ENCODE results near the gene KCNJ4.
"Not testable (repeated sequence)": the region's sequence is repeated elsewhere in the genome, so short reads cannot be mapped to it uniquely, and the experiment has no call there.

The KCNJ4 gene

GRCh38 chr22:38415561-38416321, 39.3 kb downstream of the KCNJ4 start:
- in situ Hi-C loops (cut with MboI; ENCODE audit: low sequenced_read_pairs), result no loop called here

DNA sequence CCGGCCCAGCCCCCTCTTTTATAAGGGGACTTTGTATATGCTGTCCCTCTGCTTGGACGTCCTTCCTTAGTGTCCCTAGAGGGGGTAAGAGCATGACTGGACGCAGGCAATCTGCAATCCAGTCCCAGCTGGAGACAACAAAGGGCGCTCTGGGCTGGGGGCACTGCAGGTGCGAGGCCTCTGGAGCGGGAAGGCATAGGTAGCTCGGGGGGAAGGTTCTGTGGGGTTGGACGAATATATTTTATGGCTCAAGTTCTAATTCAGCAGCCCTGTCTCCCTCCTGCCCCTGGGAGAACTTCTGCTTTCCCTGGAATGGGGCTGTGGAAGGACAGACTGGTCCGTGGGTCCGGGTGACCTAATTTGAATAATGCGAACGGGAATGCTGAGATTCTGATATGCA, 40.0 kb downstream of the KCNJ4 start:
- in situ Hi-C loops (cut with MboI; ENCODE audit: low sequenced_read_pairs), result no loop called here

- in situ Hi-C loops (cut with MboI; ENCODE audit: low sequenced_read_pairs), result no loop called here
These were observed 41.0 kb downstream of the KCNJ4 start for GRCh38 chr22:38414009-38414395.

DNA sequence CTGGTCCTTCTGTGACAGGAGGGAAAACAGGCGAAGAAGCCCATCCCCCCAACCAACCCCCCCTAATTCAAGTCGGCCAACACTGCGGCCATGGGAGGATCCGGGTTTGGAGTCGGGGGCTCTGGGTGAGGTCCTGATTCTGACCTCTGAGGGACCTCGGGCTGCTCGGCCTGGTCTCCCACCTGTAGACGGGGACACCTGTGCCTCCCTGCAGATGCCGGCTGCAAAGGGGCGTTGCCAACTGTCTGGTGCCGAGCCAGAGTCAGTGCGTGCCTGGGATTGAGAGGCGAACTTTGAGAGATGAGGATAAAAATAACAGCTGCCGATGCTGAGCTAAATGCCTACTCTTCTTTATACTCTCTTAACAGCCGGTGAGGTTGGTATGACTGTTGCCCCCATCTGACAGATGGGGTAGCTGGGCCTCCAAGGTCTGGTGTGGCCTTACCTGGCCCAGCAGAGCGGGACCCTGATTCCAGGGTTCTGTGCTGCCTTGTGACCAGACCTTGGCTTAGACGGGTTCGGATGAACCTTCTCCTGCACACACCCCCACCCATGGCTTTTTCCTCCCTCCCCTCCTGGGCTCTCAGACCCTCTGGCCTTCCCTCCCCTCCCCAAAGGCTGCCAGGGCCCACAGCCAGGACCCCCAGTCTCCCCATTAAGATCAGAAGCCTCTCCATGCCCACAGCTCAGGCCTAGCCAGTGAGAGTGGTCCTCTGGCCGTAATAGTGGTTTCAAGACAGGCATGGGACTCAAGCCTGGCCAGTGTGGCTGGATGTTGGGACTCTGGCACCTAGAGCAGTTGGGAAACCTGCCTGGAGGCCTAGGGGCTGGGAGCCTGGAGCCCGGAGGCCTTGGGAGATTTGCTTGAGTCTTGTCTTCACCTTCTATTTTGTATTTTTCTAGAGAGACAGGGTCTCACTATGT, 41.7 kb downstream of the KCNJ4 start:
- in situ Hi-C loops (cut with MboI; ENCODE audit: low sequenced_read_pairs), result no loop called here

GRCh38 chr22:38412435-38413084, 42.4 kb downstream of the KCNJ4 start:
- in situ Hi-C loops (cut with MboI; ENCODE audit: low sequenced_read_pairs), result no loop called here

DNA sequence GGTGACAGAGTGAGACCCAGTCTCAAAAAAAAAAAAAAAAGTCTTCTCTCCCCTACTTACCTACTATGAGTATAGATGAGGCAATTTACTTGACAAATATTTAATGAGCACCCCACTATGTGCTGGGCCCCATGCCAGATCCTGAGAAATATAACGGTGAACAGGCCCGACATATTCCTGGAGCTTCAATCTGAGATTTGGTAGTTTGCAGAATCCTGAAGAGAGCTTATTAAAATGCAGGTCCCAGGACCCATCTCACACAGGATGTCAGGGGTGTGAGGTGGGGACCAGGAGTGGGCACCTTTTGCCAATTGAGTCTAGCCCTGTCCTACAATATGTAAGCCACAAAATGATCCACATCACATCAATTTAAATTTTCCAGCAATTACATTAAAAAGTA, 44.0 kb downstream of the KCNJ4 start:
- in situ Hi-C loops (cut with MboI; ENCODE audit: low sequenced_read_pairs), result no loop called here

- in situ Hi-C loops (cut with MboI; ENCODE audit: low sequenced_read_pairs), result not testable (repeated sequence)
These were observed 45.1 kb downstream of the KCNJ4 start for GRCh38 chr22:38409916-38410315.

- in situ Hi-C loops (cut with MboI; ENCODE audit: low sequenced_read_pairs), result no loop called here
These were observed 48.4 kb downstream of the KCNJ4 start for GRCh38 chr22:38406617-38407016.

DNA sequence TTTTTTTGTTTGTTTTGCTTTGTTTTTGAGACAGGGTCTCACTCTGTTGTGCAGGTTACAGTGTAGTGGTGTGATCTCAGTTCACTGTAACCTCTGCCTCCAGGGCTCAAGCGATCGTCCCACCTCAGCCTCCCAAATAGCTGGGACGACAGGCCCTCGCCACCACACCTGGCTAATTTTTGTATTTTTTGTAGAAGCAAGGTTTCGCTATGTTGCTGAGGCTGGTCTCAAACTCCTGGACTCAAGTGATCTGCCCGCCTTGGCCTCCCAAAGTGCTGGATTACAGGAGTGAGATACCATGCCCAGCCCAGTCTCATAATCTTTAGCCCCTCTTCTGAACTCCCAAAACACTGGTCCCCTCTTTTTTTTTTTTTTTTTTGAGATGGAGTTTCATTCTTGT, 50.6 kb downstream of the KCNJ4 start:
- in situ Hi-C loops (cut with MboI; ENCODE audit: low sequenced_read_pairs), result no loop called here

DNA sequence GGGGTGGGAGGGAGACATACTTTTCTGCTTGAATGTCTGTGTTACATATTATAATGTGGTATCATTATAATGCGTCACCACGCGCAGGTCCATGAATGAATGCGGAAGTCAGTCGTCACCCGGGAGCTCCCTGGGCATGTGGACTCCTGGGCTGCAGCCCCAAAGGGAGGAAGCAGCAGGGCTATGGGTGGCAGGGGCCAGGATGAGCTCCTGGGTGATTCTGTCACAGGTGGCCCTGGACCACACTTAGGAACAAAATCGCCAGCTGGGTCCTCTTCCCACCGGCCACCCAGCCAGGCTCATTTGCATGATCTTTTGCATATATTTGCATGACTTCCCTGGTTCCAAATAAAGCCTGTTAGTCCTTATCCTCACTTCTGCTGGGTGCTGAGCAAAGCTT, 51.2 kb downstream of the KCNJ4 start:
- in situ Hi-C loops (cut with MboI; ENCODE audit: low sequenced_read_pairs), result no loop called here

DNA sequence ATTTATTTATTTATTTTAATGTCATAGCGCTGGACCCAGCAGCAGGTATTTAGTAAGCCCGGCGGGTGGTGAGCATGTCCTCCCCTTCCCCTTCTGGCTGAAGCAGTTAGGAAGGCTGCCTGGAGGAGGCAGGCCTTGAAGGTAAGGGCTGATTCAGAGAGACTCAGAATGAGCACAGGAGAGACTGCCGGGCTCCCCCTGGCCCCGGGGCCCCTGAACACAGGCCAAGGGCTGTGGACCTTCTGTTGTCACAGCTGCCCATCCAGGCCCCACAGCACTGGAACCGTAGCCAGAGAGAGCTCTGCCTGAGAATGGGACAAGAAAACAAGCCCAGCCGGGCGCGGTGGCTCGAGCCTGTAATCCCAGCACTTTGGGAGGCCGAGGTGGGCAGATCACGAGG, 52.8 kb downstream of the KCNJ4 start:
- in situ Hi-C loops (cut with MboI; ENCODE audit: low sequenced_read_pairs), result no loop called here

- in situ Hi-C loops (cut with MboI; ENCODE audit: low sequenced_read_pairs), result no loop called here
These were observed 53.5 kb downstream of the KCNJ4 start for GRCh38 chr22:38401336-38402084.

- in situ Hi-C loops (cut with MboI; ENCODE audit: low sequenced_read_pairs), result not testable (repeated sequence)
These were observed 54.7 kb downstream of the KCNJ4 start for GRCh38 chr22:38400256-38400655.

DNA sequence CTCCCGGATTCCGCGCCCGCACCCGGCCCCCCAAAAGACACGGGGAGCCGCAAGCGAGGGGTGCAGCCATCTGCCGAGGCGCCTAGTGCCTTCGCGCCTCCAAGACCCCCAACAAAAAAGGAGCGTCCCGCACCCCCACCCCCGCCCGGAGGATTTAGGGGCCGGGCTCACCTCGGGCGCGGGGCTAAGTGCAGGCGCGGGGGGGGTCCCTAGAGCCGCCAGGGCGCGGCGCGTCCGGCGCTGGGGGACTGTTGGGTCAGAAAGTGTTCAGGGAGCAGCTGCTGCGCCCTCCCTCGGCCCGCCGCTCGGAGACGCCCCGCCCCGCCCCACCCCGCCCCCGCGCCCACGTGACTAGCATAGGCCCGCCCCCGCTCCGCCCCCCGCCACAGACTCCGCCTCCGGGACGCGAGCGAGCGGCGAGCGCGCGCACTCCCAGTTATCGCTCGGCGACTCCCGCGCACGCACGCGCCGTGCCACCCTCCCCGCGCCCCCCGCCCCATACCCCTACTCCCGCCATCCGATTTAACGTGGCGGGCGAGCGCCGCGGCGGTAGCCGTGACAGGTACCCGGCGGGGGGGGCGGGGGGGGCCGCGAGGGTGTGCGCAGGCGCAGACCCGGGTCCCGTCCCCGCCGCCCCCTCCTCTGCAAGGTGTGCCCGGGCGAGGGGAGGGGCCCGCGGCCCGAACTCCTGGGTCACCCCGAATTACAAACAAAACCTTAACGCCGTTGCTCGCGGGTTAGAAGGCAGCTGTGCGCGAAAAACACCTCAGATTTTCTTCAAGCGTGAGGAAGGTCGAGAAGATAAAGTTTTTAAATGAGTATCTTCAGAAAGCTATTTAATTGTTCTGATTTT, 56.2 kb downstream of the KCNJ4 start:
- in situ Hi-C loops (cut with MboI; ENCODE audit: low sequenced_read_pairs), result no loop called here

- in situ Hi-C loops (cut with MboI; ENCODE audit: low sequenced_read_pairs), result not testable (repeated sequence)
These were observed 56.8 kb downstream of the KCNJ4 start for GRCh38 chr22:38398181-38398608.

GRCh38 chr22:38397189-38398085, 57.6 kb downstream of the KCNJ4 start:
- in situ Hi-C loops (cut with MboI; ENCODE audit: low sequenced_read_pairs), result no loop called here

- in situ Hi-C loops (cut with MboI; ENCODE audit: low sequenced_read_pairs), result not testable (repeated sequence)
These were observed 58.4 kb downstream of the KCNJ4 start for GRCh38 chr22:38396440-38397069.

DNA sequence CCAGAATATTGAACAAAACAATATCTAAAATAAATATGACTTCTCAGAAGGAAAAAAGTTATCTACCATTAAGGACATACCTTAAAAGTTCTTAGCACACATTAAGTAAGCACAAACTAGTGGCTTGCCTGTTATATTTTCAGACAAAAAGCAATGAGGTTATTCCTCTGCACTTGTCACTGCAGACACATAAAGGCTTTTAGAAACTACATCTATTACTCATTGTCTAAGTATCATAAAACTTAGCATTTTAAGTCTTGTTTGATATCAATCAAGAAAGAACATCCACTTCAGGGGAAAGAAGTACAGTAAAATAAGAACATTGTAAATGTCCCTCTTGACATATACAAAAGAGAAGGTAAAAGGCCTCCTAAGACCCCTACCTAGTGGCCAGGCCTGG, 59.1 kb downstream of the KCNJ4 start:
- in situ Hi-C loops (cut with MboI; ENCODE audit: low sequenced_read_pairs), result not testable (repeated sequence)
